ENCODE data around the gene ASCL5.

DNA sequence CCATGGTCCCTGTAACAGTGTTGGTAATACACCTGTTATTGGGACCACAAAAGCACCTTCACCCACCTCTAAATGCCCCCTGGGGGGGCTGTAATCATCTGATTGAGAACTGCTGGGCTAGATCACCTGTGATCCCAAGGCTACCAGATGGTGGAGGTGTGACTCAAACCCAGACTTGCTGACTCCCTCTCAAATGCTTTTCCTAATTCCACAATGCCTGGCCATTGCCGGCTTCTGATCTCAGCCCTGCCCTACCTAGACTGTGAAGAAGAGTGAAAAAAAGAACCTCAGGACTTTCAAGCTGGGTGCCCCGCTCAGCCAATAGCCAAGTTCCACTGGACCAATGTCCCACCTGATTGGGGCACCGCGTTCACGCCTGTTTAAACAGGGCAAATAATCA lies 17.7 kb upstream of the ASCL5 start:
- TF ChIP-seq POLR2A (IDR thresholded peaks at IDR 0.05): no peak
- TF ChIP-seq, protein P1, sequence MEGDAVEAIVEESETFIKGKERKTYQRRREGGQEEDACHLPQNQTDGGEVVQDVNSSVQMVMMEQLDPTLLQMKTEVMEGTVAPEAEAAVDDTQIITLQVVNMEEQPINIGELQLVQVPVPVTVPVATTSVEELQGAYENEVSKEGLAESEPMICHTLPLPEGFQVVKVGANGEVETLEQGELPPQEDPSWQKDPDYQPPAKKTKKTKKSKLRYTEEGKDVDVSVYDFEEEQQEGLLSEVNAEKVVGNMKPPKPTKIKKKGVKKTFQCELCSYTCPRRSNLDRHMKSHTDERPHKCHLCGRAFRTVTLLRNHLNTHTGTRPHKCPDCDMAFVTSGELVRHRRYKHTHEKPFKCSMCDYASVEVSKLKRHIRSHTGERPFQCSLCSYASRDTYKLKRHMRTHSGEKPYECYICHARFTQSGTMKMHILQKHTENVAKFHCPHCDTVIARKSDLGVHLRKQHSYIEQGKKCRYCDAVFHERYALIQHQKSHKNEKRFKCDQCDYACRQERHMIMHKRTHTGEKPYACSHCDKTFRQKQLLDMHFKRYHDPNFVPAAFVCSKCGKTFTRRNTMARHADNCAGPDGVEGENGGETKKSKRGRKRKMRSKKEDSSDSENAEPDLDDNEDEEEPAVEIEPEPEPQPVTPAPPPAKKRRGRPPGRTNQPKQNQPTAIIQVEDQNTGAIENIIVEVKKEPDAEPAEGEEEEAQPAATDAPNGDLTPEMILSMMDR (IDR thresholded peaks at IDR 0.05): no peak
